Activated CD4-positive, alpha-beta T cell treated with anti-CD3 and anti-CD28 coated beads, Interleukin-2, amount 50 U/mL, for 1 hour (primary cell): ENCODE results near the gene SHB.
"Not testable (repeated sequence)": the region's sequence is repeated elsewhere in the genome, so short reads cannot be mapped to it uniquely, and the experiment has no call there.

Source experiments
- DNase-seq: peaks from one replicate; pipeline ENCODE4 v3.0.0-alpha.2; 2020

The SHB gene

GRCh38 chr9:38062498-38063362 lies 6.3 kb downstream of the SHB start:
- DNase-seq, result no peak

- DNase-seq, result no peak
These were observed 6.9 kb downstream of the SHB start for GRCh38 chr9:38062106-38062497.

- DNase-seq, result no peak
These were observed 7.6 kb downstream of the SHB start for GRCh38 chr9:38061326-38061977.

- DNase-seq, result no peak
These were observed 8.3 kb downstream of the SHB start for GRCh38 chr9:38060681-38061080.

DNA sequence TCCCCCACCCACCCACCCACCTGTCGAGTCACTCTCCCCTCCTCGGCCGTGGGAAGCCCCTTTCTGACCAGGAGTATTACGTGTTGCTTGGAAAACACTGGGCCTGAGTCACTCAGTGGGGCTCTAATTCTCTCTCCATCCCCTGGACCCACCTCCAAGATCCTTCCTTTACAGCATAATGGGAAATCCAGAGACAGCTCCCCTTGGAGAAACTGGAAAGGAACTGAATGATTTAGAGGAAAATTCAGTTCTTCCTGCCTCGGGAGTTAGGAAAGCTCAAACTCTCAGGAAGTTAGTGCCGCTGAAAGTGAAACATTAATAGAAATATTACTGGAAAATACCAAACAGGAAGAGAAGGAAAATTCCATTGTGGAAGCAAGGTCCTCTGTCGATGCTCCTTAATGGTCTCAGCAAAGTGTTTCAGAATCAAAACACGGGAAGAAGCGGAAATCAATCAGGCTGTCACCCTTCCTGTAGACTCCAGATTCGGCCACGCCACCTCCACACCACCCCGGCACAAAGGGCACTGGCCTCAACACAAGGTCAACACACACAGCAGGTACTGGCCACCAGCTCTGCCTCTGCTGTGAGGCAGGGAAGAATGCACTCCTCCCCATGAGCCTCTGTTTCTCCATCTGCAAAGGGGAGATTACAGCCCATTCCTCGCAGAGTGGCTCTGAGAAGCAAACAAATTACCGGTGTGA lies 9.6 kb downstream of the SHB start:
- DNase-seq, result no peak

- no peak for DNase-seq
These were observed 10.4 kb downstream of the SHB start for GRCh38 chr9:38058452-38059232.

- no peak for DNase-seq
These were observed 11.4 kb downstream of the SHB start for GRCh38 chr9:38057416-38058195.

- no peak for DNase-seq
These were observed 14.4 kb downstream of the SHB start for GRCh38 chr9:38054653-38055052.

GRCh38 chr9:38053697-38054461 lies 15.1 kb downstream of the SHB start:
- DNase-seq, result no peak

DNA sequence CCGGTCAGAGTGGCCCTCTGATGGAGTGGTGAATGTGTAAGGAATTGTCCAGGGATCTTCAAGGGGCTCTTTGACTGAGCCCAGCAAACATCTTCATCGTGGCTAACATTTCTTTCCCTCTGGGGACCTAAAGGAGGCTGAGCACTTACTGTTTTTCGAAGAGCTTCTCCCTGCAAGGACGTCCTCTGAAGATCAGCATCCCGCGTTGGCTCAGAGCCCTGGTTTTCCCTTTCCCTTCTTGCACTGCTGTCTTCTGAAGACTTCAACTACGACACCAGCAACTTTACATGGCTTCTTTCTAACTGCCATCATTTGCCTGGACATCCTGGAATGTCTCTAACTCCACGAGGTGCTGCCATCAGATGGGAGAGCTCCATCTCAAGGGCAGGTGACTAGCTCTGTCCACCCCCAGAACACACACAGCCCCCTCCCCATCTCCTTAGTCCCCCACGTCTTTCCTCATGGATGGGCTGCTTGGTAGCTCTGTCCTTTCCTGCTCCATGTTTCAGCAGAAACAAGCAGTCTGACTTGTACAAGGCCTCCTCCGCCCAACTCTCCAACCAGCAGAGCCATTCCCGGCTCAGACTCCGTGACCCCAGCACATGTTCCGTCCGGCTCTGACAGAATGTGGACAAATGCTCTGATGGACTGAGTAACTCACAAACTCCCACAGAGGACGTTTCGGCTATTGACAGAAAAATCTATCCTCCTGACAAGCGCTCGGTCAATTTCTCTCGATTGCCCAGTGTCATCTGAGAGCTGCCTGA lies 17.1 kb downstream of the SHB start:
- no peak for DNase-seq

GRCh38 chr9:38048316-38048969 lies 20.6 kb downstream of the SHB start:
- no peak for DNase-seq

DNA sequence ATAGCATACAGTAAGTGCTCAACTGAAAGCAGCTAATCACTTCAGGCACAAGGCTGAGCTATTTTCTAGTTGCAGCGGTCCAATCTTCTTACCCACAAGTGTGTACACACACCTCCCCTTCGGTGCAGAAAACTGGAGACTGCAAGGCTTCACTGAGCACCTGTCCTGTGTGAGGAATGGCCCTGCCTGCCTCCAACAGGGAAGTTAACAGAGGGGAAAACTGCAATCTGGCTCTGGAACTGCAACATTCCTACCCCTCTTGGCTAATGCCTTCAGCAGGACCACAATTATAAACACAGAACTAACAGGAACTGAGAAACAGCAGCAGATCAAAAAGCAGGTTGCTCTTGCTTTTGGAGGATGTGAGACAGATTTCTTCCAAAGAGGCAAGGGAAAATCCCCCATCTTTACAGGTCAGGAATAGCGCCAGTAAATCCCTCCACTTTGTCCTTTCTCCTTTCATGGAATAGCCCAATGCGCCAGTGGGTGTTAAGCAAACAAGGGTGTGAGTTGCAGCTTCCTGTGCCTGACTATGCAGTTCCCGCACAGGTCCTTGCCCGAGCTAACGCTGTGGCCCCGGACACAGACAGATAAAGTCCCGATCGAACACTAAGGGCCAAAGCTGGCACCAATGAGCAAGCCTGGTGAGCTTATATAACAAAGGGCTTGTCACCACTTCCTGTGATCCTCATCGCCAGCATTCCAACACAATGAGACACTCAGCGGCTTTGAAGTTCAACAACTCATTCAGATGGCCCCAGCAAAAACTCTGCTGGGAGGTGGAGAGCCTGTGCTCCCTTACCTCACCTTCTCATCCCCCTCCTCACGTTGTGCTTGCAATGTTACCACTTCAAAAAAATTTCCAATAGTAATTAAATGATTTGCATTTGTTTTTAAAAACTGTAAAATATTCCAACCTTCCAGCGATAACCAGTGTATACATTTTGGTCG lies 21.5 kb downstream of the SHB start:
- no peak for DNase-seq

DNA sequence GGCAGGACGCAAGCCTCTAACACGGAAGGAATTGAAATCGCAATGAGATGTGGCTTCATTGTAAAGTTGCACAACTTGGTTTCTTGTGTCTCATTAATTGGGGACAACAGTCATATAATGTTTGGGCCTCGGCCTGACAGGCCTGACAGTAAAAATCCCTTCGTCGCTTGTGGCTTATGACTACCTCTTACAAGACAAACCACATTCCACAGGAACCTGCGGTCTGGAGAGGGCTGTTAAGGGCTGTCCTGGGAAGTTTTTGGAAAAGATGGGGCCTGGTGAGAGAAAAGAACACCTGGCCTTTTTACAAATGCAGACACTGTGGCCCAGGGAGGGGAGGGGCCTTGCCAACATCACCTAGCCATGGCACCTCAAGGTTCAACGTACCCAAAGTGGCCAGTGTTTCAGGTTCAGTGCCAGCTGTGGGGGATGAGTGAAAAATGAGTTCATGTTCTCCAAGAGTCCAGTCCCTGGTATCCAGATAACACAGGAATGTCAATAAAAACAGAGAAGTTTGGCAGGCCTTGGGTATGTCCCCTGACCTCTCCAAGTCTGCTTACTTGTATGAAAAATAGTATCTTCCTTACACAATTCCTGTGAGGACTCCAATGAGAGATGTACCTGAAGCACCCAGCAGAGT lies 22.2 kb downstream of the SHB start:
- no peak for DNase-seq

DNA sequence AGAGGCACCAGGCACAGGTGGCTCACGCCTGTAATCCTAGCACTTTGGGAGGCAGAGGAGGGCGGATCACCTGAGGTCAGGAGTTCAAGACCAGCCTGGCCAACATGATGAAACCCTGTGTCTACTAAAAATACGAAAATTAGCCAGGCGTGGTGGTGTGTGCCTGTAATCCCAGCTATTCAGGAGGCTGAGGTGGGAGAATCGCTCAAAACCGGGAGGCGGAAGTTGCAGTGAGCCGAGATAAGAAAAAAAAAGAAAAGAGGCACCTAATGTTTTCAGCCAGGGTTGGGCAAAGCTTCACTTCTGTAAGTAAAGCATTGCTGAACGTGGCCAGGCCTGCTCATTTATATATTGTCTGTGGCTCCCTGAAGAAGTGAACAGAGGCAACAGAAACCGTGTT lies 23.1 kb downstream of the SHB start:
- not testable (repeated sequence) for DNase-seq

- DNase-seq, result no peak
These were observed 24.3 kb downstream of the SHB start for GRCh38 chr9:38044706-38045105.

DNA sequence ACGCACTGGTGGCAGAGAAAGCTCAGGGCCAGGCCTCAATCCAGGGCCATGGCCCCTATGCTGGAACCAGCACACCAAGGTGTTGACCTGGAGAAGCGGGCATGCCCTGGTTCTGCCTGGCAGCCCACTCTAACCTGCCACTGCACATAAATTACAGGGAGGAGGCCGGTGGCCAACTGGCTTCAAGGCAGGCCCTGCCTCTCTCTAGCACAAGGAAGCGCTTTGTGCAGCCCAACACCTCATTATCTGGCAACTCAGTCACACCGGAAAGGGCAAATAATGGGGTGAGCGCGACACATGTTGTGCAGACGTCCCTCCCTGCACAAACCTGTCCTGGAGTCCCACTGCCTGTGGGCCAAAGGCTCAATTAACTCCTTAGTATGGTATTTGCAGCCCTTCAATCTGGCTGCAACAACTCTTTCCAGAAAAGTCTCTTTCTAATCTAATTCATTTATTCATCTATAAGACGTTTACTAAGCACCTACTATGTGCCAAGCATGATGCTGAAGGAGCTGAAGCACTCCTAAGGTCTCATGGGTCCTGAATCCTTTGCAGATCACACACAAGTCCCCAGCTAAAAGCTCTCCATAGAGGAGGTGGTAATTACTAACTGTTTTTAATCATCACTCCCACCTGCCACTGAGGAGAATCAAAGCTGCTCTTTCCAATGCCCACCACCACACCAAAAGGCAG lies 24.9 kb downstream of the SHB start:
- no peak for DNase-seq

- DNase-seq, result no peak
These were observed 26.2 kb downstream of the SHB start for GRCh38 chr9:38042626-38043357.
